ENCODE measurements around the gene LTBP1.

LTBP1 gene

DNA sequence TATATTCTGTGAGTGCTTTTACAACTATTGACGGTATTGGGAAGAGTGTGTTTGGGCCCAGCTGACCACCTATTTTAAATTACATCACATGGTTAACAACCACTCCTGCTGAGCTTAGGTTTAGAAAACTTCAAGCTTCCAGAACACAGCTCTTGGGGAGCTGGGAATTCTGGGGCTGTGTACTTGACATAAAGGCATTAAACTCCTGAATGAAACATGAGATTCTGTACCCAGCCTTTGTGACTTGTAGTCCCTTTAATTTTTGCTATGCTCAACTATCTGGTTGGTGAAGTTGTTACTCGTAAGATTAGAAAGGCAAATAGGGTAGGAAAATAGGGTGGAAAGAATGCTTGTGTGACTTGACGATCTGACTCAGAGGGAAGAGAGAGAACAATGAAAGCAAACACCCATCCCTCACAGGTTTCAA lies 66.9 kb downstream of the LTBP1 start:
- no peak for DNase-seq (ENCODE audit: low spot score)

- DNase-seq (ENCODE audit: low spot score): no peak
Measured at GRCh38 chr2:33014268-33014667, 67.5 kb downstream of the LTBP1 start.

DNA sequence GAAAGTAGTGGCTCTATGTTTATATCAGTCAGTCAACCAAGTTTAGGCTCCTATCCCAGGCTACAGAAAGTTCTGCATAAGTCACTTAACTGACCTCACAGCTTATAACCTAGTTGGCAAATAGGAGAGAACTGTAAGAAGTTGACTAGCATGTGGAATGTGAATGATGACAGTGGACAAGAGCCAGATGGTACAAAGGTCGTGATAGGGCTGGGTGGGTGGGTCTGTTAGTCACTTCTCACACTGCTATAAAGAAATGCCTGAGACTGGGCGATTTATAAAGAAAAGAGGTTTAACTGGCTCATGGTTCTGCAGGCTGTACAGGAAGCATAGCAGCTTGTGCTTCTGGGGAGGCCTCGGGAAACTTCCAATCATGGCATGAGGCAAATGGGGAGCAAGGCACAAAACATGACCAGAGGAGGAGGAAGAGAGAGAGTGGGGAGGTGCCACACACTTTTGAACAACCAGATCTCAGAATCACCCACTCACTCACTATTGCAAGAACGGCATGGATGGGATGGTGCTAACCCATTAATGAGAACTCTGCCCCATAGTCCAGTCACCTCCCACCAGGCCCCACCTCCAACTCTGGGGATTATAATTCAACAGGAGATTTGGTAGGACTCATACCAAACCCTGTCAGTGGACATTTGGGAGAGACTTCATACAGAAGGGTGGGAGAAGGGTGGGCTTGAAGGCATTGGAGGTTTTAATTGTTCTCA lies 68.8 kb downstream of the LTBP1 start:
- DNase-seq (ENCODE audit: low spot score): no peak

GRCh38 chr2:33018271-33018670 lies 71.5 kb downstream of the LTBP1 start:
- no peak for DNase-seq (ENCODE audit: low spot score)

DNA sequence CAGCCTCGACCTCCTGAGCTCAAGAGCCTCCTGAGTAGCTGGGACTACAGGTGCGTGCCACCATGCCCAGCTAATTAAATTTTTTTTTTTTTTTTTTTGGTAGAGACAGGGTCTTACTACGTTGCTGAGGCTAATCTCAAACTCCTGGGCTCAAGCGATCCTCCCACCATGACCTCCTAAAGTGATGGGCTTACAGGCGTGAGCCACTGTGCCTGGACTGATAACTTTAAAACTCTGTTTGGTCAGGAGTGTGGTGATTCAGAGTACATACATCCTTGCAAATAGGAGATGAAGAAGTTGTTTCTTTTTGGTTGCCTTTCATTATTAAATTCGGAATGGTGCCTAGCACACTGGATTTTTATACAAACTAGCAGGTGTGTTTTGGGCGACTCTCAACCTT lies 73.0 kb downstream of the LTBP1 start:
- no peak for DNase-seq (ENCODE audit: low spot score)

GRCh38 chr2:33020883-33021282 lies 74.1 kb downstream of the LTBP1 start:
- DNase-seq (ENCODE audit: low spot score): no peak

- no peak for DNase-seq (ENCODE audit: low spot score)
Measured at GRCh38 chr2:33021542-33022227, 74.9 kb downstream of the LTBP1 start.

GRCh38 chr2:33022395-33022985 lies 75.7 kb downstream of the LTBP1 start:
- DNase-seq (ENCODE audit: low spot score): no peak

DNA sequence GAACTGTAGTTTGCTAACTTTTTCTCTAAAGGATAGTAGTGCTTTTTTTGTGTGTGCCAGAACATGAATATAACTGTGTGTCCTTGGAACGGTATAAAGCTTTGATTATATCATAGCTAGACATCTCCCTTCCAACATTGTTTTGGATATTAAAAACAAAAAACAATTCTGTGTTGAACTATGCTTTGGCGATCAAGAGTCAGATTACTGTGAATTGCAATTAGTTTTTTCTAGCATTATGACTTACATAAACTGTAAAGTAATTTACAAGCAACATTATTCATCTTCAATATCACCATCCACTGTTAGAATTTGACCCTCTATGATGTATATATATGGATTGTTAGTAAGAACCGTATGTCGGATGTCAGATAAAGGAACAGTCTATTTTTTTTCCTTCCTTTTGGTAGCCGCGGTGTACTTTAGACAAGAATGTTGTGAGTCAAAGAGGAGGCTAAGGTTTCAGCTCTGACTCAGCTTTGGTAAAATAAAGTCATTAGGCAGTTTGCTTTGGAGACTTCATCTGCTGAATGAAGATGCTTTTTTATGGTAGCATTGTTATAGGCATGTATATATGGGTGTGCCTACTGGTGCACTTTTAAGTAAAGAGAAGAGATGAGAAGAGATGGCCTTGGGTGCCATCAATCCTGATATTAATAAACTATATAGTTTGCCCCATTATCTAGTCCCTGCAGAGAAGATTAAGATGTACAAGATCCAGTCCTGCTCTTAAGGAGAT lies 76.4 kb downstream of the LTBP1 start:
- DNase-seq (ENCODE audit: low spot score): no peak

- no peak for DNase-seq (ENCODE audit: low spot score)
Measured at GRCh38 chr2:33023728-33024500, 77.2 kb downstream of the LTBP1 start.

GRCh38 chr2:33024758-33025157 lies 78.0 kb downstream of the LTBP1 start:
- no peak for DNase-seq (ENCODE audit: low spot score)

DNA sequence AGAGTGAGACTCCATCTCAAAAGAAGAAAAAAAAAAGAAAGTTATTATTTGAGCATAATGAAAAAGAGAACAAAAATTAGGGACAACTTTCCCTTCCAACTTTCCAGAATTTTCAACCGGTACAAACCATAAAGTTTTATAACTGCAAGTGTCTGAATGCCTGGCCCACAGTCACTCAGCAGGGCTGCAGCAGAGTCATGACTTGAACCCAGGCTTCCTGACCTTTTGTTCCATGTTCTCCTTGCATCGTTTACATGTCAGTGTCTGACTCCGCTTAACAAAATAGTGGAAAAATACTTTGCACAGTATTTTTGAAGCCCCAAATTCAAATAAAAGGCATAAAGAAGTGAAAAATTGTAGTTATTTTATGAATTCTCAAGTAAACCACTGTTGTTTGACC lies 82.7 kb downstream of the LTBP1 start:
- no peak for DNase-seq (ENCODE audit: low spot score)

DNA sequence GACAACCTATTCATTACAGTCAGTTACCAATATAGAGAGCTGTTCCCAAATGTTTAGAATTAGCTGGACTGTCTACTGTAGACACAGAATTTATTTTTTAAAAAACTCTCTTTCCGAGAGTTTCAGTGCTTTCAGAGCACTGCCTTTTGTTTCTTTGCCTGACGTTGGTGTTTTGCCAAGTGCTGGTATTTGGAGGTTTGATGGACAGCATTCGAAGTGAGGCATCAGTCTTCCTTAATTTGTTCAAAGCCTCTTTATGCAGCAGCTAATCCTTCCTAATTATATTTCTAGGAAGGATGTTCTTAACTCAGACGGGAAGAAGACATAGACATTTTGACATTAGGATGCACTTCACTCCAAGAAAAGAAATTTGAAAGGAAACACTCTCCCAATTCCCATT lies 83.2 kb downstream of the LTBP1 start:
- no peak for DNase-seq (ENCODE audit: low spot score)

DNA sequence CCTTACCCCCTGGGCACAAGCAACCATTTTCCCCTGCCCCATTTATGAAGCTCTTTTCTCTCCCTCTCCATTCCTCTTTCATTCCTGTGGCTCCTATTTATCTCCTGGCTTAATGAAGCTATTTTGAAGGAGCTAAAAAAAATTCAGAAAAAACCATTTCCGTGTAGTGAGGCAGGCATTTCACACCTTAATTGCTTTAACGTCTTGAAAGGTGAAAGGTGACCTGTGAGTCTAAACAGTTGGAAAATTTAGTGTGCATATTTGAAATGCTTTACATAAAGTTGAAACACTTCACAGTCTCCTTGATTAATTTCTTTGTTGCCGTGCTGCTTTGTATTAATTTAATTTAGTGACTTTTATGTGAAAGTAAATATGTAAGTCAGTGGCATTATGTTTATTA lies 83.6 kb downstream of the LTBP1 start:
- no peak for DNase-seq (ENCODE audit: low spot score)

GRCh38 chr2:33032245-33032644 lies 85.5 kb downstream of the LTBP1 start:
- DNase-seq (ENCODE audit: low spot score): no peak

- no peak for DNase-seq (ENCODE audit: low spot score)
Measured at GRCh38 chr2:33033606-33034081, 86.9 kb downstream of the LTBP1 start.

- no peak for DNase-seq (ENCODE audit: low spot score)
Measured at GRCh38 chr2:33034784-33035183, 88.0 kb downstream of the LTBP1 start.

DNA sequence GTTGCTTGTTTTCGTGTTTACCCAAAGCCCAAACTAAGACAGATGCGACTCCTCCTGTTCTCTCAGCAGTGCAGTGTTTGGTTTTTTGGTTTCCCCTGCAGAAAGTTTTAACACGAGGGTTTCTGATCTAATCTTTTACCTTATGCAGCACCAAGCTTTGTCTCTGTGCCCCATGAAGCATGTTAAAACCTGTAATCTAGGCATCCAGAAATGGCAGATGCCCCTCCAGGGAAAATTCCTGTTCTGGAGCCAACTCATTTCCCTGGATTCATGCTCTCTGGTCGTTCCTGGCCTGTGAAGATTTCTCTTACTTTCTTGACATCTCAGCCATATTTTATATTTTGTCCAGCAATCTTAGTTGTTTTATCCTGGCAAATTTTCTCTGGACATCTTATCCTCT lies 91.5 kb downstream of the LTBP1 start:
- no peak for DNase-seq (ENCODE audit: low spot score)

- DNase-seq (ENCODE audit: low spot score): no peak
Measured at GRCh38 chr2:33038799-33039198, 92.0 kb downstream of the LTBP1 start.

DNA sequence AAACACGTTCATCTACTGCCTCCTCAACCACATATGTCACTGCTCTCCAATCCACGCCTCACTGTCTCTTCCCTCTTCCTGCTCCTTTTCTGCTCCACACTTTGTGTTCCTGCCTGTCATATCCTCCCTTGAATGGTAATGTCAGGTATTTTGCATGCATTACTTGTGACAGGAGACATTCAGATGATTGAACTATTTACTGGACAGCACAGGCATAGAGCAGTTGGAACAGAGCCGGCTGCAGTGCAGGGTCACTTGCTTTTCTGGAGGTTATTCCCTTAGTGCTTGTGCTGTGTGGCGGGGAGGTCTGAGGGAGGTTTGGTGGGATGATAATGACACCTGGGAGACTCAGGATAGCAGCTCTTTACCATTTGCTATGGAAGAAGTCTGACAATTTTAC lies 93.8 kb downstream of the LTBP1 start:
- no peak for DNase-seq (ENCODE audit: low spot score)

- no peak for DNase-seq (ENCODE audit: low spot score)
Measured at GRCh38 chr2:33042265-33042664, 95.5 kb downstream of the LTBP1 start.

DNA sequence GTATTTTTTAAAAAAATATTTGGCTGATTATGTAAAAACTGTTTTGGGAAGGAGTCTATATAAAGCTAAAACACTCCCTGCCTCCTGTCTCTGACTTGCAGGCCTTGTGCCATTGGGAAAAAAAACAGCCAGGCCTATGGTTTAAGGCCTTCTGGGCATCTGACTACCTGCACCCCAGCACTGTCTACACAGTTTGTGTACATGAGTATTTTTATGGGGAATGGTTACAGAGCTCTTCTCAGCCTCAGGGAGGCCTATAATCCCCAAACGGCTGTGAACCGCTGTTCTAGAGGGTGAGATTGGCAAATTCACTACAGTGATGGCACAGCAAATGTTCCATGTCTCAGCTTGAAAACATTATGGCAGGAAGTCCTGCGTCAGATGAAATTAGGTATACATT lies 96.1 kb downstream of the LTBP1 start:
- no peak for DNase-seq (ENCODE audit: low spot score)
